ENCODE results near the gene NR0B1.

- TF ChIP-seq ZFP3 (CRISPR knock-in tag; IDR thresholded peaks at IDR 0.05) (no peak), POU6F1 (CRISPR knock-in tag; IDR thresholded peaks at IDR 0.05; ENCODE audit: borderline replicate concordance, low read depth) (no peak), ZFP30 (CRISPR knock-in tag; IDR thresholded peaks at IDR 0.05) (no peak), CREB5 (CRISPR knock-in tag; IDR thresholded peaks at IDR 0.05; ENCODE audit: low read depth) (no peak), GLIS3 (CRISPR knock-in tag; IDR thresholded peaks at IDR 0.05) (no peak), ISL1 (CRISPR knock-in tag; IDR thresholded peaks at IDR 0.05) (no peak), RARB (CRISPR knock-in tag; IDR thresholded peaks at IDR 0.05) (no peak), PATZ1 (CRISPR knock-in tag; IDR thresholded peaks at IDR 0.05; ENCODE audit: borderline replicate concordance) (no peak), OSR1 (CRISPR knock-in tag; IDR thresholded peaks at IDR 0.05) (no peak), TCF4 (CRISPR knock-in tag; IDR thresholded peaks at IDR 0.05; ENCODE audit: borderline replicate concordance) (no peak), ZC3H10 (CRISPR knock-in tag; IDR thresholded peaks at IDR 0.05) (no peak), ESRRG (CRISPR knock-in tag; IDR thresholded peaks at IDR 0.05) (no peak), ZNF8 (CRISPR knock-in tag; IDR thresholded peaks at IDR 0.05) (no peak)
Observed at GRCh38 chrX:30312858-30313257, 3.7 kb upstream of the NR0B1 start.

All from SK-N-SH treated with all-trans-retinoic acid at 6 μM for 48 hours (cell line).